ENCODE data around the gene TBX1.
A peak's percentile ranks its signal among the peaks of the same experiment; 100 is the strongest.
"Not testable (repeated sequence)": the region's sequence is repeated elsewhere in the genome, so short reads cannot be mapped to it uniquely, and the experiment has no call there.

The TBX1 gene

DNA sequence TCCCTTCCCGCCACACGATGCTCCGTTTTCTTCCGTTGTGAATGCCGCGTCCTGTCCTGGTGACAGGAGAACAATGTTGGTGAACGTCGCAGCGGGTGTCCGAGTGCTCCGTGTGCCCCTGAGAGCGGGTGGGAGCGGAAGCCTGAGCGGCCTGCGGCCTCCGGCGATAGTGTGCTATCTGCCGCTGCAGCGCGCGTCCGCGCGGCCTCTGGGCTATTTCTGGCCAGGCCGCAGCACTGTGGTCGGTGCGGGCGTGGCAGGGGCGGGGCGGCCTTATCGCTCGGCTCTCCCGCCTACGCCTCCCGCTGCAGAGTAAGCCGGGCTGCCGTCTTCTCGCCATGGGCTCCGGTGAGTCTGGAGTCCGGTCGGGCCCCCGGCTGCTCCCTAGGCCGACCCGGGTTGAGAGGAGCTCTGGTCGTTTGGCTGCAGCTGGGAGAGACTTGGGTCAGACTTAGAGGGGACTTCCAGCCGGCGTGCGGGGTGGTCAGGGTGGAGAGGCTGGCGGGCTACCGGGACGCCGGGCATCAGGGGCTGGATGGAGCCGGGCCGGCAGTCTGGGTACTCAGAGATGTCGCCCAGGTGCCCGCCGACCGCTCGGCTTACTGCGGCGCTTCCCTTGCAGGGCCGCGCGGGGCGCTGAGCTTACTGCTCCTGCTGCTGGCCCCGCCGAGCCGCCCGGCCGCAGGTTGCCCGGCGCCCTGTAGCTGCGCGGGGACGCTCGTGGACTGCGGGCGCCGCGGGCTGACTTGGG, 37.2 kb upstream of the TBX1 start, which contains the start of gene GP1BB:
TSS of gene GP1BB (plus strand) at position 308 of the 751 bp plus-strand sequence. CDS start at position 339, 31 bp downstream.
- no peak for DNase-seq

DNA sequence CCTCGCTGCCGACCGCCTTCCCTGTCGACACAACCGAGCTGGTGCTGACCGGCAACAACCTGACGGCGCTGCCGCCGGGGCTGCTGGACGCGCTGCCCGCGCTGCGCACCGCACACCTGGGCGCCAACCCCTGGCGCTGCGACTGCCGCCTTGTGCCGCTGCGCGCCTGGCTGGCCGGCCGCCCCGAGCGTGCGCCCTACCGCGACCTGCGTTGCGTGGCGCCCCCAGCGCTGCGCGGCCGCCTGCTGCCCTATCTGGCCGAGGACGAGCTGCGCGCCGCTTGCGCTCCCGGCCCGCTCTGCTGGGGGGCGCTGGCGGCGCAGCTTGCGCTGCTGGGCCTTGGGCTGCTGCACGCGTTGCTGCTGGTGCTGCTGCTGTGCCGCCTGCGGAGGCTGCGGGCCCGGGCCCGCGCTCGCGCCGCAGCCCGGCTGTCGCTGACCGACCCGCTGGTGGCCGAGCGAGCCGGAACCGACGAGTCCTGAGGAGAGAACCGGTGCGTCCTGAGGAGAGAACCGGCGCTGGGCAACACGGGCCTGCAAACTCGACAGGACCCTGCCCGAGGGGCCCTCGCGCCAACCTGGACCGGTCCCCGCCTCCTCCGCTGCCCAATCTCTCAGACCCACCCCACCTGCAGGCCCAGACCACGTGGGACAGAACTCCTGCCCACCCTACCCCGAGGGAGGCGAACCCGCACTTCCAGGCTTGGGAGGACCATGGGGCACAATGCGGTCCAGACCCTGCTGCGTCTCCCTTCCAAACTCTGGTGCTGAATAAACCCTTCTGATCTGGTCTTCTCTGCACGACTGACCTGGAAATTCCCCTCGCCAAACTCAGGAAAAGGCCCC, 36.4 kb upstream of the TBX1 start:
- no peak for DNase-seq

DNA sequence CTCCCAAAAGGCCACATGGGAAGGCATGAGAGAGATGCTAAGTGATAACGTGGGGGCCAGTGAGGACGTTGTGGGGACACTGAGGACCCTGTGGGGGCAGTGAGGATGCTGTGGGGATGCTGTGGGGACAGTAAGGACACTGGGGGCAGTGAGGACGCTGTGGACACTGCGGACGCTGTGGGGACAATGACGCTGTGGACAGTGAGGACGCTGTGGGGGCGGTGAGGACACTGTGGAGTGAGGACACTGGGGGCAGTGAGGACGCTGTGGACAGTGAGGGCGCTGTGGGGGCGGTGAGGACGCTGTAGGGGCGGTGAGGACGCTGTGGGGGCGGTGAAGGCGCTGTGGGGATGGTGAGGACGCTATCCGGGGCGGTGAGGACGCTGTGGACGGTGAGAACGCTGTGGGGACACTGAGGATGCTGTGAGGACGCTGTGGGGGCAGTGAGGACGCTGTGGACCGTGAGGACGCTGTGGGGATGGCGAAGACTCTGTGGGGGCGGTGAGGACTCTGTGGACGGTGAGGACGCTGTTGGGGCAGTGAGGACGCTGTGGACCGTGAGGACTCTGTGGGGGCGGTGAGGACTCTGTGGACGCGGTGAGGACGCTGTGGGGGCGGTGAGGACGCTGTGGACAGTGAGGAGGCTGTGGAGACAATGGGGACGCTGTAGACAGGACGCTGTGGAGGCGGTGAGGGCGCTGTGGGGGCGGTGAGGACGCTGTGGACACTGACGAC, 35.5 kb upstream of the TBX1 start:
- DNase-seq: no peak

DNA sequence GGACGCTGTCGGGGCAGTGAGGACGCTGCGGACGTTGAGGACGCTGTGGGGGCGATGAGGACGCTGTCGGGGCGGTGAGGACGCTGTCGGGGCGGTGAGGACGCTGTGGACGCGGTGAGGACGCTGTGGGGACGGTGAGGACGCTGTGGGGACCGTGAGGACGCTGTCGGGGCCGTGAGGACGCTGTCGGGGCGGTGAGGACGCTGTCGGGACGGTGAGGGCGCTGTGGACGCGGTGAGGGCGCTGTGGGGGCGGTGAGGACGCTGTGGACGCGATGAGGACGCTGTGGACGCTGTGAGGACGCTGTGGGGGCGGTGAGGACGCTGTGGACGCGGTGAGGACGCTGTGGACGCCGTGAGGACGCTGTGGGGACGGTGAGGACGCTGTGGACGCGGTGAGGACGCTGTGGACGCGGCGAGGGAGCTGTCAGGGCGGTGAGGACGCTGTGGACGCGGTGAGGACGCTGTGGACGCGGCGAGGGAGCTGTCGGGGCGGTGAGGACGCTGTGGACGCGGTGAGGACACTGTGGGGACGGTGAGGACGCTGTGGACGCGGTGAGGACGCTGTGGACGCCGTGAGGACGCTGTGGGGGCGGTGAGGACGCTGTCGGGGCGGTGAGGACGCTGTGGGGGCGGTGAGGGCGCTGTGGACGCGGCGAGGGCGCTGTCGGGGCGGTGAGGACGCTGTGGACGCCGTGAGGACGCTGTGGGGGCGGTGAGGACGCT, 34.4 kb upstream of the TBX1 start:
- DNase-seq: not testable (repeated sequence)

GRCh38 chr22:19727310-19728150, 33.0 kb upstream of the TBX1 start:
- DNase-seq: peak; percentile 17

DNA sequence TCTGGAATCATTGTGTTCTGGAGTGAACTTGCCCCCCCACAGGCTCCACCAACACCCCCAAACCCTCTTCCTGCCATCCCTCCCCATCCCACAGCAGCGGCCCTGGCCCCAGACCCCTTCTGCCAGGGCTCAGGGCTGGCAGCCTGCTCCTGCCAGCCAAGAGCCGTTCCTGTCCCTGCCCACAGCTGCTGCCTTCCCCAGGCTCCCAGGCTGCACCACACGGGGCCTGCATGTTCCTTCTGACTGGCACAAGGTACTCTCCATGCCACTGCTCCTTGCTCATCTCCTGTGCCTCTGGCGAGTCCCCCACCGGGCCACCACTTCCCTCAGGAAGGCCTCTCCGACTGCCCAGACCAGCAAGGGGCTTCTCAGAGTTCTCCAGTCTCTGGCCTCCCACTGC, 32.3 kb upstream of the TBX1 start:
- no peak for DNase-seq

DNA sequence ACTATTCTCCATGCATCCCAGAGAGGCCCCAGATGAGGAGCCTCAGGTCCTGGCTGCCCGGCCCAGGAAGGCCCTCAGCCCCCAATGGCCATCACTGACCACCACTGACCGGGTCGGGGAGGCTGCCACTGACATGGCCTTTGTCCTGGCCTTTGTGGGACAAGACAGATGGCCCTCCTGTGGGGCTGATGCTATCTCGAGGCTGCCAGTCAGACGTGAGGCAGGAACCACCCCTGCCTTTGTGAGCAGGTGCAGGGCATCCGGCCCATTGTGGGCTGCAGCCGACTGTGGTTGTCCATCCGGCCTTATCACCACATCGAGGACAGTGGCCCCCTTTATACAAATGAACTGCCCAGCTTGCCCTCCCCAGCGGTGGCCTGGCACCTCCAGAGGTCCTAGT, 31.7 kb upstream of the TBX1 start:
- no peak for DNase-seq

GRCh38 chr22:19729507-19729906, 31.1 kb upstream of the TBX1 start:
- no peak for DNase-seq

DNA sequence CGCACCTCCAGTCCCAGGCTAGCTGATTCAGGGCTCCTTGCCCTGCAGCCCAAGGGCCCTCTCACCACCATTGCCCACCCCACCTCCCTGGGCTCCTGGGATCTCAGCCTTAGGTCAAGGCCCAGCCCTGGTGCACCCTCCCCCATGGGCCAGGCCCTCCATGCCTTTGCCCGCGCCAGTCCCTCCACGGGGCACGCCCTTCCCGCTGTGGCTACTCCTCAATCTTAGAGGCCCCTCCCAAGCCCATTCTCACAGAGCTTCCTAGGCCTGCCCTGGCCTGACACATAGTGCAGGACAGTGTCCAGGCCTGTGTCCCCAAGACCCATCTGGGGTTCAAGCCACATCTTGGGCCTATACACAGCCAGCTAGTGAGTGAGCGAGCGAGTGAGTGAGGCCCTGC, 30.4 kb upstream of the TBX1 start:
- DNase-seq: no peak

- peak; percentile 94 for DNase-seq
Observed at GRCh38 chr22:19730655-19731360, 29.8 kb upstream of the TBX1 start.

GRCh38 chr22:19731361-19732135, 29.0 kb upstream of the TBX1 start:
- peak; percentile 63 for DNase-seq

DNA sequence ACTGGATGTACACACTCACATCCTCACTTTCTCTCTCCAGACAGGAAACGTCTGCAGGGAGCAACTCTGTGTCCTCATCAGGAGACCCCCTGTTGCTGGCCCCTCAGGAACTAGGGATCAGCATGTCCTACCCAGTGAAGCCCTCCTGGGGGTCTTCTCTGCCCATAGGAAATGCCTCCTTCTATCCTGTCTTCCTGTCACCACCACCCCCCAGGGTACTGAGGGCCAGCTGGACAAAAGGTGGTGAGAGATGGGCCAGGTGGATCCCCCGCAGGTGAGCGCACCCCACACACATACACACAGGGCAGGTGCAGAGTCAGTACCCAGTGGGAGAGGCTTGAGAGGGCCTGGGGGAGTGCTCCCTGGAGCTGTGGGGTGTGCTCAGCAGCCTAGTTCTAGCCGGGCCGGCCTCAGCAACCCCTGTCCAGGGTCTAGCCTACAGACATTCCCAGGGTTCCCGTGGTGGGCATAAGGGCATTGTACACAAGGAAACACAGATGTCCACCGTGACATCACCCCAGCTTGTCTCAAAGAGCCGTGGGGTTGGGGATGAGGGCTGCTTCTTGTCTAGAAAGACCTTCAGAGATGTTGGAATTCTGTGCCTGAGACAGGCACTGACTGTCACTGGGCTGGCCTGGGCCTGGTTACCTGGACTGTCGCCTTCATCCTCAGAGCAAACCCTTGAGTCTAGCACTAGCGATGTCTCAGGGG, 28.0 kb upstream of the TBX1 start:
- peak; percentile 60 for DNase-seq

DNA sequence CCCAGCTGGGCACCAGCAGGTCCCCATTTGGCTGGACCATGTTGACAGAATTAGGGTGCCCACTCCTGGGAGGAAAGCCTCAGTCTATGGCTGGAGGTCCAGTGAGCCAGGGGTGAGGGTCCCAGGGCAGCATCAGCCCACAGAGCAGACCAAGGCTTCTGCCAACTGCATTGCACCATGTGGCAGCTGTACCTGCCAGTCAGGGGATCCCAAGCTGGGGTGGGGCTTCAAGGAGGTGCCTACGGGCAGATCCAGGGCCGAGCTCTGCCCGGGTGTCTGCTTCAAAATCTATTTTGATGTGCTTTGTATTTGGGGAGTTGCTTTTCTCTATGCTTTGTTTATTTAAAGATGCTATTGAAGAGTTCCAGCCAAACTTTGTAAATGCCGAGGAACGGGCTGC, 26.8 kb upstream of the TBX1 start:
- no peak for DNase-seq

GRCh38 chr22:19734163-19734562, 26.4 kb upstream of the TBX1 start:
- DNase-seq: no peak

DNA sequence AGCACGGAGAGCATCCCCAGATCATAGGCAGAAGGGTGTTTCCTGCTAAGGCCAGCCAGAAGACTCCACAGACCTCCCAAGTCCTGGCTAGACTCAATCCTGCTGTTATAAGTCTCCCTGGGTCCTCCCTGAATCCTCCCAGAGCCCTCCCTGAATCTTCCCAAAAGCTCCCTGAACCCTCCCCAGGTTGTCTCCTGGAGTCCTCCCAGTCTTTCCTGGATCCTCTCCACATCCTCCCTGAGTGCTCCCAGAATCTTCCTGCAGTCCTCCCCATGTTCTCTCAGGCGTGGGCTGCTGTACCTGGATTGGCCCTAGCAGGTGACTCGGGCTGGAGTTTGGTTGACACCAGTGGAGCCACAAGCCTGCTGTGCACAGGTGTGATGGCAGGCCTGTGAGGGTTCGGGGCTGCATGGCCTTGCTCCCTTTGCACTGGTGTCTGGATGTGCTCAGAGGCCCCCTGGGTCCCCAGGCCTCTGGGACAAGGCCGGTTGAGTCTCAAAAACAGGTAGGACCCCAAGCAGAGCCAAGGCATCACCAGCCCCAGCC, 25.7 kb upstream of the TBX1 start:
- no peak for DNase-seq

DNA sequence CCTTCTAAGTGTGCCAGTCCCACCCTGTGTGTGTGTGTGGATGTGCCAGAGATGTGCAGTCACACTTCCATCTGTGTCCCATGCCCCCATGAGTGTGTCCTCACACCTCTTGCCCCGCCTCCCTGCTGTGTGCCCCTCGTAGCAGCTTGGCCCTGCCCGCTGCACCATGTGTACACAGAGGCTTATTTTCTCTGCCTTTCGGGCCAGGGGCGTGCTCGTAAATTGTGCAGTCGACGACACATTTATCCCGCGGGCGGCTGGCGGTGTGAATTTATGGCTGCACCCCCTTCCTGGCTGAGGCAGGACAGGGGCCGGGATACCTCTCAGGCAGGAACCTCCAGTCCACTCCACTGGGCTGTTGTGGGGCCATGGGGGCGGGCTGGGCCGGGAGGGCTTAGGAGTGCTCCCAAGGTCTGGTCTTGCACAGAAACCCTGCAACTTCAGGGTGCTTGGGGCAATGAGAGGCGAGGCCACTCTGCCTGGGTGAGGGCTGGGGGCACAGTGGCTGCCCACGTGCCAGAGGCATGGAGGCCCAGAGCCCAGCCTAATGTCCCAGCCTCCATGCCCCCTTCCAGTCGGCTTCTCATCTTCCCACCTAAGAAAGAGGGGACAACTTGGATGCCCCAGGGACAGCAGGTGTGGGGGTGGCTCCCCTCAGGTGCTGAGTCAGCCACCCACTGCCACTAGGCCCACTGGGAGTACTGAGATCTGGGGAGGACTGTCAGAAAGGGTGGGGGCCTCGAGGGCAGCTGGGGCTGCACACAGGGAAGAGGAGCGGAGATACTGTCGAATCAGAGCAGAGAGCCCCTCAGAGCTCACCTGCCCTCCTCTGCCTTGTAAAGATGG, 24.7 kb upstream of the TBX1 start:
- DNase-seq: no peak

DNA sequence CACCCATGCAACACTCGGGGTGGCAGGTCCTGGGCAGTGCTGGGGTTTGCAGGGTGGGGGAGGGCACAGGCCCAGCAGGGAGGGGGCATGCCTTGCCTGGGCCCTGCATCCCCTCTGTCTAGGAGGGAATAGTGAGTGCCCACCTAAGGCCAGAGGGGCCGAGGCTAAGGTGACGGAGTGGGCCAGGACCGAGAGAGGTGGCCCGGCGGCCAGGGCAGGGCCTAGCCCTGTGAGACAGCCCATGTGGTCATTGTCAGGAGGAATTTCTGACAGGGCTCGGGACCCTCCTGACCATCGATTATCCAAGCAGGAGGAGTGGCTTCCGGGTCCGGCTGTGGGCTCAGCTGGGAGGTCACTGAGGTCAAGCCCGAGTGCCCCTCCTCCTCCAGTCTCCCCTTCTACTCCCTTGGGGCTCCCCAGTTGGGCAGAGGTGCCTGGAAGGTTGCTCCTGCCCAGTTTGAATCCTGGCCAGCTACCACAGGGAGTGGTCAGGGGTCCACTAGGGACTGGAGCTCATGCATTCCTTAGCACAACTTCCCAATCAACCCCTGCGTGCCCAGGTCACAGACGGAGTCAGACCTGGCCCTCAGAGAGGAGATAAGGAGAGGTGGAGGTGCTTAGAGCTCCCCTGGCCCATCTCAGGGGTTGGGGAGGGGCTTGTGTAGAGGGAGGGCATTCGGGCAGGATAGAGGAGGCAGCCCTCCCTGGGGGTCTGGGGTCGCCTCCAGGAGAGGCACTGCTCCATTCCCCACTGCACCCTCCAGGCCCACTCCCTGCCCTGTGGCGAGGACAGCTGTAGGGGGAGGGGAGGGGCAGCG, 22.5 kb upstream of the TBX1 start:
- no peak for DNase-seq

Data from NCI-H69 (cell line).